Measurements from ENCODE around the gene ARL17B.
"Not testable (repeated sequence)": the region's sequence is repeated elsewhere in the genome, so short reads cannot be mapped to it uniquely, and the experiment has no call there.

- not testable (repeated sequence) for TF ChIP-seq CTCF (conservative IDR thresholded peaks at IDR 0.05; ENCODE audit: low read length); EZH2phosphoT487 (IDR thresholded peaks at IDR 0.05; ENCODE audit: borderline replicate concordance, low read depth, low read length)
These were observed 38.4 kb upstream of the ARL17B start for GRCh38 chr17:46399993-46400392.

Measured in OCI-LY7 (cell line).